A549 (cell line): ENCODE data around the gene GALNTL6. TPM values are rescaled to one million over a fixed set of nuclear protein-coding genes. Genes with fewer than 3 reads are reported as not detected.

Experiments
- ATAC-seq, 2 experiments: fragments of 200-7000 bp in 1 of 2; fragments of >200 bp in 1 of 2; cut with Nextera tagmentation in 1 of 2; cut with Tn5 transposase in 1 of 2; 3 replicates each; pipeline versions ENCODE4 v1.8.0 to v1.9.1; 2018 to 2020; ENCODE audit warnings: mild to moderate bottlenecking in 1 of 2, moderate library complexity in 1 of 2
- CTCF ChIA-PET: fragments of 300-600 bp; sonication (Branson Sonifier 250); formaldehyde crosslinking; extraction: SDS; loops from one replicate; lab custom pipeline; 2021; ENCODE audit warnings: antibody characterized with exemption, inconsistent platforms; lab: Yijun Ruan, JAX
- POLR2A ChIA-PET: fragments of 350-600 bp; formaldehyde crosslinking; extraction: SDS; loops from one replicate; lab custom pipeline; 2021; ENCODE audit warnings: antibody characterized with exemption, inconsistent platforms; lab: Yijun Ruan, JAX
- DNase-seq, 2 experiments: peaks; one replicate each; pipeline versions ENCODE4 v3.0.0 to v3.0.0-alpha.2; 2011 to 2016; ENCODE audit warnings: low read depth in 1 of 2, low spot score in 1 of 2
- FAIRE-seq: peaks from 2 replicates; lab custom pipeline; 2011; peaks lifted over from hg19 to GRCh38; lab: Jason Lieb, UNC
- H3K27ac ChIP-seq, 2 experiments: fragments of >200 bp; sonication (Bioruptor Twin); formaldehyde crosslinking; 3 replicates each; pipeline ENCODE4 v1.5.1; 2016 to 2017
- H3K4me1 ChIP-seq: fragments of >200 bp; sonication (Bioruptor Twin); formaldehyde crosslinking; 3 replicates; pipeline ENCODE4 v1.6.1; 2016
- H3K4me2 ChIP-seq: fragments of >200 bp; sonication (Bioruptor Twin); formaldehyde crosslinking; 3 replicates; pipeline ENCODE4 v1.6.1; 2016
- H3K4me3 ChIP-seq: fragments of >200 bp; sonication (Bioruptor Twin); formaldehyde crosslinking; 3 replicates; pipeline ENCODE4 v1.5.1; 2016
- H3K9me3 ChIP-seq: fragments of >200 bp; sonication (Bioruptor Twin); formaldehyde crosslinking; 3 replicates; pipeline ENCODE4 v1.6.1; 2016
- CBX2 ChIP-seq: fragments of 200-600 bp; sonication (generic); IDR thresholded peaks from 2 replicates; pipeline ENCODE4 v1.6.1; 2016; ENCODE audit warnings: low read depth, mild to moderate bottlenecking, borderline replicate concordance
- CEBPB ChIP-seq, 2 experiments: fragments of >200 bp in 1 of 2; sonication (Bioruptor Twin) in 1 of 2; formaldehyde crosslinking in 1 of 2; IDR thresholded peaks; 2 replicates each; pipeline ENCODE4 v1.6.1; 2012 to 2016
- CHD2 ChIP-seq: fragments of 150-350 bp; IDR thresholded peaks from 2 replicates; pipeline ENCODE4 v1.6.1; 2014; ENCODE audit warnings: low read length; ENCODE audit not compliant: partially characterized antibody
- E2F6 ChIP-seq: IDR thresholded peaks from 2 replicates; pipeline ENCODE4 v1.6.1; 2012; ENCODE audit warnings: low read depth, borderline replicate concordance
- EHF ChIP-seq: fragments of 250-450 bp; sonication (Bioruptor Pico); IDR thresholded peaks from 2 replicates; pipeline ENCODE4 v1.5.0; 2020; ENCODE audit warnings: mild to moderate bottlenecking
- EHMT2 ChIP-seq: fragments of 200-600 bp; sonication (generic); IDR thresholded peaks from 2 replicates; pipeline ENCODE4 v1.6.1; 2016; ENCODE audit warnings: antibody characterized with exemption, low read depth, mild to moderate bottlenecking, moderate library complexity
- HES2 ChIP-seq: fragments of >200 bp; sonication (Bioruptor Twin); formaldehyde crosslinking; IDR thresholded peaks from 2 replicates; pipeline ENCODE4 v1.6.1; 2016
- HMGXB4 ChIP-seq: fragments of 250-450 bp; sonication (Bioruptor Pico); IDR thresholded peaks from 2 replicates; pipeline ENCODE4 v1.5.0; 2021; ENCODE audit warnings: mild to moderate bottlenecking, moderate library complexity, borderline replicate concordance
- HOXA7 ChIP-seq: fragments of 250-450 bp; sonication (Bioruptor Pico); IDR thresholded peaks from 2 replicates; pipeline ENCODE4 v1.5.0; 2020; ENCODE audit warnings: mild to moderate bottlenecking, moderate library complexity
- JUN ChIP-seq, 2 experiments: fragments of >200 bp; sonication (Bioruptor Twin); formaldehyde crosslinking; IDR thresholded peaks; 2 replicates in 1 of 2; 3 replicates in 1 of 2; pipeline ENCODE4 v1.6.1; 2016 to 2017
- NFE2L2 ChIP-seq: fragments of 150-350 bp; conservative IDR thresholded peaks from 2 replicates; pipeline ENCODE4 v1.6.1; 2014; ENCODE audit warnings: low read length
- NPAS2 ChIP-seq: fragments of 250-450 bp; sonication (Bioruptor Pico); IDR thresholded peaks from 2 replicates; pipeline ENCODE4 v1.8.0; 2022; ENCODE audit warnings: mild to moderate bottlenecking, moderate library complexity, borderline replicate concordance
- NR3C1 ChIP-seq: fragments of >200 bp; sonication (Bioruptor Twin); formaldehyde crosslinking; IDR thresholded peaks from 3 replicates; pipeline ENCODE4 v1.6.1; 2017
- PHF8 ChIP-seq: fragments of 200-600 bp; sonication (generic); IDR thresholded peaks from 2 replicates; pipeline ENCODE4 v1.6.1; 2016; ENCODE audit warnings: low read depth, mild to moderate bottlenecking, antibody characterized with exemption, moderate library complexity, borderline replicate concordance
- POLR2AphosphoS2 ChIP-seq: conservative IDR thresholded peaks from 2 replicates; pipeline ENCODE4 v1.6.1; 2012; ENCODE audit warnings: low read length, improper control_type of control experiment, inconsistent platforms
- RAD21 ChIP-seq, 2 experiments: fragments of >200 bp in 1 of 2; sonication (Bioruptor Twin) in 1 of 2; formaldehyde crosslinking in 1 of 2; IDR thresholded peaks in 1 of 2; conservative IDR thresholded peaks in 1 of 2; 2 replicates in 1 of 2; 3 replicates in 1 of 2; pipeline ENCODE4 v1.6.1; 2012 to 2018; ENCODE audit warnings: inconsistent platforms in 1 of 2
- RCOR1 ChIP-seq: fragments of 150-350 bp; IDR thresholded peaks from 2 replicates; pipeline ENCODE4 v1.6.1; 2014; ENCODE audit warnings: antibody characterized with exemption, low read length, low read depth
- RFX5 ChIP-seq: fragments of 450-650 bp; IDR thresholded peaks from 2 replicates; pipeline ENCODE4 v1.7.1; 2014; ENCODE audit warnings: antibody characterized with exemption, mild to moderate bottlenecking, moderate library complexity
- RNF2 ChIP-seq: fragments of 200-600 bp; sonication (generic); IDR thresholded peaks from 2 replicates; pipeline ENCODE4 v1.6.1; 2016; ENCODE audit warnings: low read depth, mild to moderate bottlenecking, antibody characterized with exemption, moderate library complexity, borderline replicate concordance
- SREBF2 ChIP-seq: fragments of 450-650 bp; IDR thresholded peaks from 2 replicates; pipeline ENCODE4 v1.6.1; 2014; ENCODE audit warnings: mild to moderate bottlenecking, moderate library complexity
- ZFP36 ChIP-seq: fragments of 450-650 bp; IDR thresholded peaks from 2 replicates; pipeline ENCODE4 v1.6.1; 2014; ENCODE audit warnings: borderline replicate concordance; ENCODE audit not compliant: partially characterized antibody
- ZNF302 ChIP-seq: fragments of 250-450 bp; sonication (Bioruptor Pico); IDR thresholded peaks from 2 replicates; pipeline ENCODE4 v1.9.0; 2021; ENCODE audit warnings: inconsistent platforms, mild to moderate bottlenecking, moderate library complexity
- WGBS: methylation state at CpG from one replicate; pipeline ENCODE4 v1.1.6; 2017; ENCODE audit errors: missing lambda C conversion rate; 5-methylcytosine and 5-hydroxymethylcytosine counted together
- polyA plus RNA-seq, 4 experiments: library from polyadenylated mRNA; depleted of rRNA in 3 of 4; stranded (reverse); fragments of >200 nt; fragmentation: RNase III in 1 of 4; extraction: RNeasy Plus Mini Kit Qiagen cat#74134 plus additional on column Dnase treatment in 1 of 4; gene quantifications; 2 replicates in 3 of 4; 3 replicates in 1 of 4; pipeline ENCODE4 v1.2.3, GENCODE V29; 2011 to 2017

GALNTL6 gene
- polyA plus RNA-seq, 2 of the 4 experiments (the other 2 are of a cell fraction): 0.06 to 0.49 TPM

GRCh38 chr4:172011196-172011595 lies 198.0 kb downstream of the GALNTL6 start (continued):
- no peak for TF ChIP-seq NPAS2 (CRISPR knock-in tag)

GRCh38 chr4:172018358-172018757 lies 205.2 kb downstream of the GALNTL6 start:
- H3K27ac ChIP-seq: no peak overlapping the region
- WGBS: 56% methylated on average over 1 of the region's 1 CpG
- no peak for ATAC-seq
- no peaks in the 10 kb centered on the region for H3K4me1 ChIP-seq
- POLR2A ChIA-PET: no interaction called here
- H3K4me2 ChIP-seq: no peak overlapping the region
- no peak for FAIRE-seq
- CTCF ChIA-PET: no interaction called here
- no peak overlapping the region for H3K4me3 ChIP-seq
- TF ChIP-seq ZNF302: no peak
- TF ChIP-seq JUN (IDR thresholded peaks at IDR 0.05): no peak
- no peak for TF ChIP-seq HES2
- TF ChIP-seq CEBPB (IDR thresholded peaks at IDR 0.05): no peak
- TF ChIP-seq ZFP36: no peak
- no peak for TF ChIP-seq EHMT2
- no peak for TF ChIP-seq RFX5
- TF ChIP-seq EHF (CRISPR knock-in tag): no peak
- TF ChIP-seq RNF2: no peak
- no peak for TF ChIP-seq NFE2L2
- no peak for TF ChIP-seq HMGXB4 (CRISPR knock-in tag)
- no peak for TF ChIP-seq POLR2AphosphoS2
- DNase-seq: no peak
- no peaks in the 10 kb centered on the region for H3K9me3 ChIP-seq

- WGBS: 83% methylated on average over 2 of the region's 2 CpGs
- TF ChIP-seq CBX2 (no peak), NR3C1 (no peak), CHD2 (no peak), RCOR1 (no peak), EHMT2 (no peak), NFE2L2 (no peak), PHF8 (no peak), HOXA7 (CRISPR knock-in tag) (no peak), ZNF302 (no peak), RAD21 (conservative IDR thresholded peaks at IDR 0.05 in 1 of 2, IDR thresholded peaks at IDR 0.05 in 1 of 2) (no peak), HES2 (no peak), E2F6 (no peak), SREBF2 (no peak)
- TF ChIP-seq, all 56 proteins: peak for 0
- CTCF ChIA-PET: no interaction called here
- H3K27ac ChIP-seq: no peak overlapping the region
- no peak for DNase-seq
- H3K4me1 ChIP-seq: no peaks in the 10 kb centered on the region
- FAIRE-seq: no peak
- no peak overlapping the region for H3K4me2 ChIP-seq
- no peak overlapping the region for H3K4me3 ChIP-seq
- no peaks in the 10 kb centered on the region for H3K9me3 ChIP-seq
- ATAC-seq: no peak
- POLR2A ChIA-PET: no interaction called here
Observed at GRCh38 chr4:172035562-172035961, 222.4 kb downstream of the GALNTL6 start.
